Fibroblast of villous mesenchyme (primary cell): ENCODE measurements around the gene NCAPH2. TPM values are rescaled to one million over a fixed set of nuclear protein-coding genes. Genes with fewer than 3 reads are reported as not detected.

Source experiments
- DNase-seq: peaks from one replicate; pipeline ENCODE4 v3.0.0-alpha.2; 2010; ENCODE audit warnings: low read depth
- H3K4me3 ChIP-seq: 2 replicates; pipeline ENCODE4 v1.5.1; 2011; ENCODE audit warnings: low read depth, mild to moderate bottlenecking, low read length
- CTCF ChIP-seq: IDR thresholded peaks from 2 replicates; pipeline ENCODE4 v1.5.1; 2012; ENCODE audit warnings: low read depth, mild to moderate bottlenecking, low read length; ENCODE audit not compliant: insufficient read depth
- total RNA-seq: library from RNA; depleted of rRNA; stranded (reverse); fragments of >200 nt; gene quantifications from 2 replicates; pipeline ENCODE4 v1.2.3, GENCODE V29; 2012

NCAPH2 gene
- total RNA-seq, 1 donor = 27.2 TPM

DNA sequence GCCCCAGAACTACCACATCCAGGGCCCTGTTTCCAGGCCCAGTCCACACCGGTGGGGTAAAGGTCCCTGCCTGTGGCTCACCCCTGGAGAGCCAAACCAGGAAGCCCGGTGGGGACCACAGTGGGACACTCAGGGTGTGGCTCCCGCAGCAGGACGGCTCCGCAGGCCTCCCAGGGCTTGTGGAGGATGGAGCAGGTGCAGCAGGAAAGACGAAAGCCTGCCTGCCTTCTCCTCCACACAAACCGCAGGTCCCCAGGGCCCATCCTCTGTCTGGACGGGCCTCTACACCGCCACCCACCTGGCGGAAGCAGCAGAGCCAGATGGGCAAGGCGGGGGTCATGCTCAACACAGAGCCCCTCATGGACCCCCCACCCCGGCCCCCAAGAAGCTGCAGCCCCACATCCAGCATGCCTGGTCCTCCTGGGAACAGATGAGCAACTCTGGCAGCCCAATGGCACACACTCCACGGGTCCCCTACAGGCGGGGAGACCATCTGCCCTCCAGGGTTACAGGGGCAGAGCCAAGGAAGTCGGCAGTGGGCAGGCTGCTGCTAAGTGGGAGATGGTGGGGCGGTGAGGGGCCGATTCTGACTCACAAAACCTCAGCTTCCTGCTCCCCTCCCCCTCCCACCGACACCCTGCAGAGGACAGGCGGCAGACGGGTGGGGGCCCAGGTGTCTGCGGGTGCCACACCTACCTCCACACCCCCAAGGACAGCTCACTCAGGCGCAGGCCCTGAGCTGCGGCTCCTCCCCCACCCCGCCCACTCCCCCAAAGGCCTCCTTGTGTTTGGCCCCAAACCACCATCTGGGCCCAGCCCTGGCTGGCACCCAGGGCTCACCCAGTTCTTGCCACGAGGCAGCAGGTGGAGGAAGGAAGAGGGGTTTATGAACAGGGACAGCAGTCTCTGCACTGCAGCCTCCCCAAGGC, 38.4 kb upstream of the NCAPH2 start:
- no peak overlapping the region for H3K4me3 ChIP-seq
- peak; percentile 31 for DNase-seq
- no peak for TF ChIP-seq CTCF

- TF ChIP-seq CTCF = no peak
- no peak for DNase-seq
These were observed 37.5 kb upstream of the NCAPH2 start for GRCh38 chr22:50470491-50470890.

DNA sequence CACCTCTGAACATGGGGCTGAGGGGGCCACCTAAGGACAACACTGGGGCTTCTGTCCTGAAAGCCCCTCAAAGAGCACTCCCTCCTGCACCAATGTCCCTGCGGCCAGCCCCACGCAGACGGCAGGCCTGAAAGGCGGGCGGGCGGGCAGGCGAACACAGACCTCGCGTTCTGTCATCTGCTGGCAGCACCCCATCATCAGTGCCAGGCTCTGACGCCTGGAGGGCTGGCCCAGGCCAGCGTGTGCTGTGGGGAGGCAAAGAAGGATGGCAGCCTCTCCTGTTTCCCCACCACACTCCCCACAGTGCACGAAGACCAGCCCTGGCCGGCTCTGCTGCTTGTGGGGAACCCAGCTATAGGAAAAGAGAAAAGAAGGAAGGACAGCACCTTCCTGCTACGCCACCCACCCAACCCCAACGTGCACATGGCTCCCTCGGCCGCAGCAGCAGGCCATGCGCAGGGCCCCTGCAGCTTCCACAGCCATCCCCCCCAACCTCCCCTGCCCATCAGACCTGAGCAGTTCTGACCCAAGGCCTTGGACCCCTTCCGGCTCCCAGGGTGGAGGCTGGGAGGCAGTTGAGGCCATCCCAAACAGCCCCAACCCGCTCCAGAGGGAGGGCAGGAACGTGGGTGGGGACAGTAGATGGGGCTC, 36.7 kb upstream of the NCAPH2 start:
- no peak for DNase-seq
- TF ChIP-seq CTCF = no peak
- H3K4me3 ChIP-seq = no peak overlapping the region

More at GRCh38 chr22:50470491-50470890, 37.5 kb upstream of the NCAPH2 start:
- no peak overlapping the region for H3K4me3 ChIP-seq

DNA sequence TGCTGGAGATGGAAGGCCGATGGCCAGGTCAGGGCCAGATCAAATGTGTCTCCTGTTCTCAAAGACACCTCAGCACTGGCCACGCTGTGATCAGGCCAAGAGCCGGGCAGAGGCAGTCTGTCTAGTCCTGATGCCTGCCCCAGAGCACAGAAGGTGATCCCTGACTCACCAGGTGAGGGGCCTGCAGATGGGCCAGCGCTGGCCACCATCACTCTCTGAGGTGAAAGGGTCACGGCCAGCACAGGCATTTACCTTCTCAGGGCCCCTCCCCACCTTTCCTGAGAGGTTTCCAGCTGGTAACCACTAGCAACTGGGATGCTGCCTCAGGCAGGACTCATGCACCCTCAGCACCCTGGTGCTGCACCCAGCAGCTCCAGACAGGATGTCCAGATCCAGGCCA, 36.1 kb upstream of the NCAPH2 start:
- DNase-seq = no peak
- H3K4me3 ChIP-seq = no peak overlapping the region
- TF ChIP-seq CTCF = no peak

GRCh38 chr22:50473088-50473487, 34.9 kb upstream of the NCAPH2 start:
- peak; percentile 28 for TF ChIP-seq CTCF

GRCh38 chr22:50473855-50474671, 34.0 kb upstream of the NCAPH2 start:
- peak overlapping the region; percentile 65 for H3K4me3 ChIP-seq
- peak; percentile 60 for DNase-seq
- no peak for TF ChIP-seq CTCF

More at GRCh38 chr22:50473088-50473487, 34.9 kb upstream of the NCAPH2 start:
- no peak overlapping the region for H3K4me3 ChIP-seq
- no peak for DNase-seq
